Neural cell (in vitro differentiated cells): ENCODE measurements around the gene ZBTB21. TPM values are rescaled to one million over a fixed set of nuclear protein-coding genes. Genes with fewer than 3 reads are reported as not detected.

ENCODE experiments used
- H2AFZ ChIP-seq: fragments of 200-600, 300-800 bp; sonication (generic), shearing (Covaris generic); 2 replicates; pipeline ENCODE4 v1.6.0; 2014; ENCODE audit warnings: low read depth, mild to moderate bottlenecking, antibody characterized with exemption, low read length, moderate library complexity
- H3F3A ChIP-seq: fragments of 200-600 bp; shearing (Covaris generic); 2 replicates; pipeline ENCODE4 v1.6.1; 2016; ENCODE audit warnings: mild to moderate bottlenecking, moderate library complexity, mixed read lengths, antibody characterized with exemption, low read length; ENCODE audit not compliant: insufficient read depth, poor library complexity, severe bottlenecking
- H3K27ac ChIP-seq: fragments of 200-600, 300-800 bp; sonication (generic), shearing (Covaris generic); 2 replicates; pipeline ENCODE4 v1.5.1; 2014; ENCODE audit warnings: mild to moderate bottlenecking, low read length, moderate library complexity
- H3K27me3 ChIP-seq: fragments of 300-800, 200-600 bp; sonication (generic), shearing (Covaris generic); 2 replicates; pipeline ENCODE4 v1.6.0; 2014; ENCODE audit warnings: mild to moderate bottlenecking, low read depth, low read length, moderate library complexity; ENCODE audit not compliant: insufficient read depth
- H3K36me3 ChIP-seq: fragments of 300-800, 200-600 bp; sonication (generic), shearing (Covaris generic); 2 replicates; pipeline ENCODE4 v1.5.1; 2014; ENCODE audit warnings: mild to moderate bottlenecking, antibody characterized with exemption, low read length, moderate library complexity; ENCODE audit not compliant: insufficient read depth
- H3K4me2 ChIP-seq: fragments of 300-800, 200-600 bp; sonication (generic), shearing (Covaris generic); 2 replicates; pipeline ENCODE4 v1.6.0; 2014; ENCODE audit warnings: mild to moderate bottlenecking, low read length
- H3K4me3 ChIP-seq: fragments of 300-800, 200-600 bp; sonication (generic), shearing (Covaris generic); 2 replicates; pipeline ENCODE4 v1.5.1; 2014; ENCODE audit warnings: mild to moderate bottlenecking, low read length, moderate library complexity
- H3K79me2 ChIP-seq: fragments of 200-600 bp; shearing (Covaris generic); replicated peaks from 2 replicates; pipeline ENCODE4 v1.6.0; 2014; ENCODE audit warnings: mild to moderate bottlenecking, low read length, moderate library complexity; ENCODE audit not compliant: insufficient read depth
- H3K9ac ChIP-seq: fragments of 300-800, 200-600 bp; sonication (generic), shearing (Covaris generic); 2 replicates; pipeline ENCODE4 v1.6.1; 2016; ENCODE audit warnings: mild to moderate bottlenecking, low read length, mixed read lengths
- H3K9me2 ChIP-seq: fragments of 200-600 bp; shearing (Covaris generic); 2 replicates; pipeline ENCODE4 v1.6.1; 2016; ENCODE audit warnings: mild to moderate bottlenecking, low read length, mixed read lengths; ENCODE audit not compliant: insufficient read depth
- H3K9me3 ChIP-seq: fragments of 200-600, 300-800 bp; sonication (generic), shearing (Covaris generic); 2 replicates; pipeline ENCODE4 v1.6.1; 2016; ENCODE audit warnings: mild to moderate bottlenecking, mixed run types, low read length, moderate library complexity, mixed read lengths
- H4K20me1 ChIP-seq: fragments of 200-600 bp; shearing (Covaris generic); 2 replicates; pipeline ENCODE4 v1.6.1; 2016; ENCODE audit warnings: mild to moderate bottlenecking, mixed run types; ENCODE audit not compliant: insufficient read depth
- CTCF ChIP-seq: fragments of 450-650 bp; IDR thresholded peaks from 2 replicates; pipeline ENCODE4 v1.5.1; 2014; ENCODE audit warnings: antibody characterized with exemption, mild to moderate bottlenecking, moderate library complexity; ENCODE audit not compliant: poor library complexity, severe bottlenecking
- EP300 ChIP-seq: fragments of 450-650 bp; conservative IDR thresholded peaks from 2 replicates; pipeline ENCODE4 v1.6.1; 2014; ENCODE audit warnings: antibody characterized with exemption, mild to moderate bottlenecking, moderate library complexity; ENCODE audit not compliant: poor library complexity, severe bottlenecking
- EZH2 ChIP-seq: fragments of 200-600, 300-800 bp; shearing (Covaris generic), sonication (generic); IDR thresholded peaks from 2 replicates; pipeline ENCODE4 v1.6.1; 2014; ENCODE audit warnings: antibody characterized with exemption, low read length, borderline replicate concordance, mild to moderate bottlenecking; ENCODE audit not compliant: insufficient read depth, poor library complexity, severe bottlenecking
- MXI1 ChIP-seq: fragments of 450-650 bp; conservative IDR thresholded peaks from 2 replicates; pipeline ENCODE4 v1.6.1; 2014; ENCODE audit warnings: antibody characterized with exemption, mild to moderate bottlenecking; ENCODE audit not compliant: poor library complexity, severe bottlenecking
- POLR2AphosphoS5 ChIP-seq: IDR thresholded peaks from 2 replicates; pipeline ENCODE4 v1.6.1; 2012
- RAD21 ChIP-seq: fragments of 450-650 bp; conservative IDR thresholded peaks from 2 replicates; pipeline ENCODE4 v1.6.1; 2014; ENCODE audit warnings: antibody characterized with exemption, mild to moderate bottlenecking, moderate library complexity
- REST ChIP-seq: IDR thresholded peaks from 2 replicates; pipeline ENCODE4 v1.6.1; 2012; ENCODE audit warnings: borderline replicate concordance
- SMC3 ChIP-seq: fragments of 450-650 bp; conservative IDR thresholded peaks from 2 replicates; pipeline ENCODE4 v1.6.1; 2014; ENCODE audit warnings: antibody characterized with exemption, mild to moderate bottlenecking, moderate library complexity; ENCODE audit not compliant: poor library complexity
- TAF1 ChIP-seq: IDR thresholded peaks from 2 replicates; pipeline ENCODE4 v1.6.1; 2012; ENCODE audit warnings: low read depth
- polyA plus RNA-seq: library from polyadenylated mRNA; depleted of rRNA; stranded (reverse); fragments of >200 nt; gene quantifications from 2 replicates; pipeline ENCODE4 v1.2.3, GENCODE V29; 2014

The ZBTB21 gene
- polyA plus RNA-seq, 1 donor from 2014 or later: 8.0 TPM

DNA sequence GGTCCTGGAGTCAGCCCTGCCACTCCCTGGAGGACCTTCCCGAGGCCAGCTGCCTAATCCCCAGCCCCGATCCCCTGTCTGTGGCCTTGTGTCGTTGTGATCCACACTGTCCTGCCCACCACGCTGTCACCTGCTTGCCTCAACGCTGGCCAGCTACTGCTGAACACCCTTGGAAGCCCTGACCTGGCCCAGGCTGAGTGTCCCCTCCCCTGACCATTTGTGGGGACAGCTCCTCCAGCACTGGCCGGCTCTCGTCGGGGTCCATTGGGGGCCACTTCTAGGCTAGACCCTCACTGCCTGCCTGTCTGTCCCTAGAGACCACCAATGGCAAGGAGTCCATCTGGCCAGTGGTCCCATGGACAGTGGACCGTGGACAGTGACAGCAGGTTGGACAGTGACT, 49.0 kb upstream of the ZBTB21 start:
- no peak overlapping the region for H2AFZ ChIP-seq
- H3K9ac ChIP-seq: no peak overlapping the region
- no peaks in the 10 kb centered on the region for H4K20me1 ChIP-seq
- H3K9me3 ChIP-seq: no peaks in the 10 kb centered on the region
- H3K9me2 ChIP-seq: no peaks in the 10 kb centered on the region
- no peak overlapping the region for H3K4me2 ChIP-seq
- no peaks in the 10 kb centered on the region for H3K36me3 ChIP-seq
- H3K27me3 ChIP-seq: no peaks in the 10 kb centered on the region
- no peak overlapping the region for H3K27ac ChIP-seq
- no peaks in the 10 kb centered on the region for H3F3A ChIP-seq
- H3K79me2 ChIP-seq: no peaks in the 10 kb centered on the region
- no peak overlapping the region for H3K4me3 ChIP-seq
- TF ChIP-seq RAD21 (no peak), EP300 (no peak), MXI1 (no peak), POLR2AphosphoS5 (no peak), SMC3 (no peak), CTCF (no peak)

DNA sequence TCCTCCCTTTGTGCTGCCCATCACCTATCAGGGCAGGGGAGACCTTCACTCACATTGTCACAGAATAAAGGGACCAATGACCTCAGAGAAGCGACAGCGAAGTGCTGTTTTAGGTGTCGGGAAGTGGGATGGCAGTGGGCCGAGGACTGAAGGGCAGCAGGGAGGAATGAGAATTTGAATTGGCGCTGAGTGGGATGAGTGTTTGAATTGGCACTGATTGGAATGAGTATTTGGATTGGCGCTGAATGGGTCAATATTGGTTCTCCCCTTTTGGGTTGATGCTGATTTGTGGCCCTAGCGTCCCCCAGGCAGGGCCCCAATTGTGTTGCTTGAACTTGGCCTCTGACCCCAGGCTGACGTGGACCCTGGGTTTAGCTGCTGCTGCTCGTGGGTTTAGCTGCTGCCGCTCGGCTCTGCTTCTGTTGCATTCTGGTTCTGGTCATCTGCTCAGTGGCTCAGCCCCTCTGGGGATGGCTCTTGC, 48.5 kb upstream of the ZBTB21 start:
- H4K20me1 ChIP-seq: no peaks in the 10 kb centered on the region
- no peaks in the 10 kb centered on the region for H3K9me3 ChIP-seq
- no peak overlapping the region for H2AFZ ChIP-seq
- no peaks in the 10 kb centered on the region for H3K36me3 ChIP-seq
- H3K9me2 ChIP-seq: no peaks in the 10 kb centered on the region
- H3K4me2 ChIP-seq: no peak overlapping the region
- H3K9ac ChIP-seq: no peak overlapping the region
- TF ChIP-seq CTCF (no peak), SMC3 (no peak)
- no peaks in the 10 kb centered on the region for H3K27me3 ChIP-seq
- no peaks in the 10 kb centered on the region for H3K79me2 ChIP-seq
- no peak overlapping the region for H3K27ac ChIP-seq
- H3F3A ChIP-seq: no peaks in the 10 kb centered on the region
- no peak overlapping the region for H3K4me3 ChIP-seq

DNA sequence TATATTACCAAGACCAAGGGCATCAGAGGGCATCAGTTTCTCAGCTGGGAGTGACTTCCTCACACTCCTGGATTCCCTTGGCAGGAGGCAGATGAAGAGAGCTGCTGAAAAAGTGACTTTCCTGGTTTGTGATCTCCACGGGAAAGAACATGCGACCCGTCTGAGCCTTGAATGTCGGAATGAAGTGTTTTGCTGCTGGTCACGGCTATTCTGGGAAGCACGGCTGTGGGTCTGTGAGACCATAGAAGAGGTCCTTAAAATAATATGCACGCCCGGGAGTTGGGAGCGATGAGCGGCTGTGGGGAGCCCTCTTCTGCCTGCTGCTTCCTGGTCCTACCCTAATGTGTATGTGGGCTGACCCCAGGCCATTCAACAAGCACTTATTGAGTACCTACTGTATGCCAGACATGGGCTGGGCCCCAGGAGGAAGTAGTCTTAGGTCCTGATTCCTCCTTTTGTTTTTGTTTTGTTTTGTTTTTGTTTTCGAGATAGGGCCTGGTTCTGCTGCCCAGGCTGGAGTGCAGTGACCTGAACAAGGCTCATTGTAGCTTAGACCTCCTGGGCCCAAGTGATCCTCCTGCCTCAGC, 47.8 kb upstream of the ZBTB21 start:
- no peak overlapping the region for H3K4me2 ChIP-seq

More for the DNA sequence above, 47.8 kb upstream of the ZBTB21 start:
- no peak overlapping the region for H3K9ac ChIP-seq
- TF ChIP-seq EP300: no peak
- no peak for TF ChIP-seq MXI1
- TF ChIP-seq CTCF: no peak
- TF ChIP-seq EZH2: no peak
- no peak for TF ChIP-seq REST
- TF ChIP-seq SMC3: no peak
- no peak for TF ChIP-seq RAD21
- no peak for TF ChIP-seq POLR2AphosphoS5
- no peak for TF ChIP-seq TAF1
- H3K27ac ChIP-seq: no peak overlapping the region
- H2AFZ ChIP-seq: no peak overlapping the region
- no peaks in the 10 kb centered on the region for H4K20me1 ChIP-seq
- H3K79me2 ChIP-seq: no peaks in the 10 kb centered on the region
- H3K4me3 ChIP-seq: no peak overlapping the region
- no peaks in the 10 kb centered on the region for H3K27me3 ChIP-seq
- no peaks in the 10 kb centered on the region for H3F3A ChIP-seq
- no peaks in the 10 kb centered on the region for H3K9me3 ChIP-seq
- no peaks in the 10 kb centered on the region for H3K36me3 ChIP-seq
- no peaks in the 10 kb centered on the region for H3K9me2 ChIP-seq
